ENCODE results near the gene TNF.

Gene TNF

GRCh38 chr6:31614075-31614619 is 38.8 kb downstream of the TNF start:
- Histone ChIP-seq H3K27me3 (ENCODE audit: insufficient read depth, poor library complexity, severe bottlenecking) (no peaks in the 10 kb centered on the region), H3K9me3 (ENCODE audit: severe bottlenecking) (no peaks in the 10 kb centered on the region), H3K27ac (ENCODE audit: poor library complexity, severe bottlenecking) (no peak overlapping the region), H3K36me3 (ENCODE audit: low read depth) (no peaks in the 10 kb centered on the region), H3K4me1 (ENCODE audit: insufficient read depth, poor library complexity, severe bottlenecking) (no peaks in the 10 kb centered on the region), H3K4me3 (ENCODE audit: severe bottlenecking) (no peak overlapping the region)
- no peak for TF ChIP-seq CTCF (IDR thresholded peaks at IDR 0.05; ENCODE audit: poor library complexity, severe bottlenecking)
- ATAC-seq (ENCODE audit: low read depth): no peak
- no peak for DNase-seq (ENCODE audit: low spot score)

GRCh38 chr6:31614684-31615578 is 39.6 kb downstream of the TNF start, which contains the start of gene AIF1:
Gene AIF1 (plus strand): TSS chr6:31615234. CDS start chr6:31615330, 96 bp downstream.
- no peaks in the 10 kb centered on the region for H3K9me3 ChIP-seq (ENCODE audit: severe bottlenecking)
- no peak within 1 kb of the TSS for H3K27ac ChIP-seq (ENCODE audit: poor library complexity, severe bottlenecking)
- peaks cover 3% of the 10 kb centered on the region for H3K4me1 ChIP-seq (ENCODE audit: insufficient read depth, poor library complexity, severe bottlenecking)
- H3K27me3 ChIP-seq (ENCODE audit: insufficient read depth, poor library complexity, severe bottlenecking): no peaks in the 10 kb centered on the region
- TF ChIP-seq CTCF (IDR thresholded peaks at IDR 0.05; ENCODE audit: poor library complexity, severe bottlenecking): no peak
- no peaks in the 10 kb centered on the region for H3K36me3 ChIP-seq (ENCODE audit: low read depth)
- no peak within 1 kb of the TSS for H3K4me3 ChIP-seq (ENCODE audit: severe bottlenecking)
- ATAC-seq (ENCODE audit: low read depth) (no peak), DNase-seq (ENCODE audit: low spot score) (no peak)

GRCh38 chr6:31615748-31616147 is 40.4 kb downstream of the TNF start:
- DNase-seq (ENCODE audit: low spot score): no peak
- H3K36me3 ChIP-seq (ENCODE audit: low read depth): no peaks in the 10 kb centered on the region
- H3K4me1 ChIP-seq (ENCODE audit: insufficient read depth, poor library complexity, severe bottlenecking): peaks cover 3% of the 10 kb centered on the region
- no peak overlapping the region for H3K27ac ChIP-seq (ENCODE audit: poor library complexity, severe bottlenecking)
- no peak overlapping the region for H3K4me3 ChIP-seq (ENCODE audit: severe bottlenecking)
- no peak for ATAC-seq (ENCODE audit: low read depth)
- TF ChIP-seq CTCF (IDR thresholded peaks at IDR 0.05; ENCODE audit: poor library complexity, severe bottlenecking): no peak
- no peaks in the 10 kb centered on the region for H3K27me3 ChIP-seq (ENCODE audit: insufficient read depth, poor library complexity, severe bottlenecking)
- H3K9me3 ChIP-seq (ENCODE audit: severe bottlenecking): no peaks in the 10 kb centered on the region

GRCh38 chr6:31617010-31617409 is 41.6 kb downstream of the TNF start:
- H3K27me3 ChIP-seq (ENCODE audit: insufficient read depth, poor library complexity, severe bottlenecking): no peaks in the 10 kb centered on the region
- DNase-seq (ENCODE audit: low spot score) (no peak), ATAC-seq (ENCODE audit: low read depth) (no peak)
- peaks cover 7% of the 10 kb centered on the region for H3K36me3 ChIP-seq (ENCODE audit: low read depth)
- no peak for TF ChIP-seq CTCF (IDR thresholded peaks at IDR 0.05; ENCODE audit: poor library complexity, severe bottlenecking)
- no peaks in the 10 kb centered on the region for H3K9me3 ChIP-seq (ENCODE audit: severe bottlenecking)
- no peak overlapping the region for H3K4me3 ChIP-seq (ENCODE audit: severe bottlenecking)
- no peak overlapping the region for H3K27ac ChIP-seq (ENCODE audit: poor library complexity, severe bottlenecking)
- H3K4me1 ChIP-seq (ENCODE audit: insufficient read depth, poor library complexity, severe bottlenecking): peaks cover 4% of the 10 kb centered on the region
